DOHH2 (cell line): ENCODE data around the gene MCF2L2.

Experiments used
- H3F3A ChIP-seq: fragments of 200-600 bp; sonication (generic), shearing (Covaris generic); 2 replicates; pipeline ENCODE4 v1.6.0; 2016; ENCODE audit warnings: antibody characterized with exemption, mild to moderate bottlenecking; ENCODE audit not compliant: control insufficient read depth, insufficient read depth
- H3K27ac ChIP-seq: fragments of 200-600 bp; sonication (generic); 2 replicates; pipeline ENCODE4 v1.5.1; 2014; ENCODE audit warnings: low read depth, mild to moderate bottlenecking, low read length, moderate library complexity
- H3K27me3 ChIP-seq: fragments of 200-600 bp; sonication (generic); 2 replicates; pipeline ENCODE4 v1.6.1; 2014; ENCODE audit warnings: mild to moderate bottlenecking, low read length, mixed read lengths; ENCODE audit not compliant: control insufficient read depth
- H3K36me3 ChIP-seq: fragments of 200-600 bp; sonication (generic); 2 replicates; pipeline ENCODE4 v1.6.1; 2014; ENCODE audit warnings: mild to moderate bottlenecking, low read length, moderate library complexity, mixed read lengths; ENCODE audit not compliant: control insufficient read depth
- H3K4me1 ChIP-seq: fragments of 200-600 bp; sonication (generic); 2 replicates; pipeline ENCODE4 v1.6.1; 2014; ENCODE audit warnings: mild to moderate bottlenecking, low read length, mixed read lengths; ENCODE audit not compliant: control insufficient read depth
- H3K4me2 ChIP-seq: fragments of 200-600 bp; sonication (generic); 2 replicates; pipeline ENCODE4 v1.6.0; 2014; ENCODE audit warnings: mild to moderate bottlenecking, low read length, moderate library complexity
- H3K4me3 ChIP-seq: fragments of 200-600 bp; sonication (generic); 2 replicates; pipeline ENCODE4 v1.5.1; 2014; ENCODE audit warnings: mild to moderate bottlenecking, low read length, mixed read lengths
- H3K79me2 ChIP-seq: fragments of 200-600 bp; sonication (generic); 2 replicates; pipeline ENCODE4 v1.6.1; 2014; ENCODE audit warnings: mild to moderate bottlenecking, low read length, mixed read lengths; ENCODE audit not compliant: control insufficient read depth
- H3K9me2 ChIP-seq: fragments of 200-600 bp; sonication (generic); replicated peaks from 2 replicates; pipeline ENCODE4 v1.6.1; 2014; ENCODE audit warnings: mild to moderate bottlenecking, low read length, mixed read lengths; ENCODE audit not compliant: control insufficient read depth
- H3K9me3 ChIP-seq: fragments of 200-600 bp; sonication (generic); 2 replicates; pipeline ENCODE4 v1.6.1; 2014; ENCODE audit warnings: antibody characterized with exemption, low read length, mixed read lengths; ENCODE audit not compliant: control insufficient read depth, insufficient read depth
- H4K20me1 ChIP-seq: fragments of 200-600 bp; sonication (generic); 2 replicates; pipeline ENCODE4 v1.6.0; 2014; ENCODE audit warnings: low read depth, mild to moderate bottlenecking, antibody characterized with exemption, low read length, moderate library complexity; ENCODE audit not compliant: control insufficient read depth, insufficient read depth
- CTCF ChIP-seq: fragments of 200-600 bp; sonication (generic); IDR thresholded peaks from one replicate; pipeline ENCODE4 v1.5.1; 2014; ENCODE audit warnings: antibody characterized with exemption, mild to moderate bottlenecking, low read depth, low read length; ENCODE audit not compliant: poor library complexity, severe bottlenecking
- EZH2phosphoT487 ChIP-seq: fragments of 200-600 bp; sonication (generic); IDR thresholded peaks from 2 replicates; pipeline ENCODE4 v1.6.1; 2017; ENCODE audit warnings: borderline replicate concordance, mild to moderate bottlenecking, antibody characterized with exemption, low read length, moderate library complexity, mixed read lengths

Gene MCF2L2

GRCh38 chr3:183330881-183331280 is 97.5 kb downstream of the MCF2L2 start:
- Histone ChIP-seq H3K9me2 (no peaks in the 10 kb centered on the region), H3K27me3 (peaks cover 10% of the 10 kb centered on the region), H3K27ac (no peak overlapping the region), H3F3A (no peaks in the 10 kb centered on the region), H3K79me2 (no peaks in the 10 kb centered on the region), H3K4me2 (no peak overlapping the region), H3K36me3 (no peaks in the 10 kb centered on the region), H3K4me1 (no peaks in the 10 kb centered on the region), H4K20me1 (no peaks in the 10 kb centered on the region), H3K4me3 (no peak overlapping the region), H3K9me3 (no peaks in the 10 kb centered on the region)
- TF ChIP-seq EZH2phosphoT487 (no peak), CTCF (no peak)

GRCh38 chr3:183329543-183329942 is 98.9 kb downstream of the MCF2L2 start:
- Histone ChIP-seq H3K9me3 (no peaks in the 10 kb centered on the region), H3K36me3 (no peaks in the 10 kb centered on the region), H3K4me1 (no peaks in the 10 kb centered on the region), H3F3A (no peaks in the 10 kb centered on the region), H3K4me3 (no peak overlapping the region), H3K4me2 (no peak overlapping the region), H3K79me2 (no peaks in the 10 kb centered on the region), H3K27ac (no peak overlapping the region), H3K27me3 (peaks cover 10% of the 10 kb centered on the region), H4K20me1 (no peaks in the 10 kb centered on the region), H3K9me2 (no peaks in the 10 kb centered on the region)
- TF ChIP-seq CTCF (no peak), EZH2phosphoT487 (no peak)

- Histone ChIP-seq H3K27ac (no peak overlapping the region), H3K9me3 (no peaks in the 10 kb centered on the region), H3K4me1 (no peaks in the 10 kb centered on the region), H3K36me3 (no peaks in the 10 kb centered on the region), H3K4me2 (no peak overlapping the region), H3K79me2 (no peaks in the 10 kb centered on the region), H3K9me2 (no peaks in the 10 kb centered on the region), H4K20me1 (no peaks in the 10 kb centered on the region), H3K27me3 (peaks cover 10% of the 10 kb centered on the region), H3K4me3 (no peak overlapping the region), H3F3A (no peaks in the 10 kb centered on the region)
- TF ChIP-seq CTCF (no peak), EZH2phosphoT487 (no peak)
Measured at GRCh38 chr3:183328823-183329222, 99.6 kb downstream of the MCF2L2 start.

- peaks cover 10% of the 10 kb centered on the region for H3K27me3 ChIP-seq
- H3K27ac ChIP-seq, result no peak overlapping the region
- no peaks in the 10 kb centered on the region for H3K36me3 ChIP-seq
- no peaks in the 10 kb centered on the region for H3K4me1 ChIP-seq
- no peak overlapping the region for H3K4me3 ChIP-seq
- H4K20me1 ChIP-seq, result no peaks in the 10 kb centered on the region
- H3K9me2 ChIP-seq, result no peaks in the 10 kb centered on the region
- H3F3A ChIP-seq, result no peaks in the 10 kb centered on the region
- H3K79me2 ChIP-seq, result no peaks in the 10 kb centered on the region
- H3K9me3 ChIP-seq, result no peaks in the 10 kb centered on the region
- no peak for TF ChIP-seq EZH2phosphoT487
- no peak overlapping the region for H3K4me2 ChIP-seq
Measured at GRCh38 chr3:183328164-183328563, 100.3 kb downstream of the MCF2L2 start.
